ENCODE results near the gene JSRP1.
"Not testable (repeated sequence)": the region's sequence is repeated elsewhere in the genome, so short reads cannot be mapped to it uniquely, and the experiment has no call there.

The JSRP1 gene

GRCh38 chr19:2282062-2282861 lies 26.0 kb upstream of the JSRP1 start, which contains the start of gene PEAK3:
TSS of gene PEAK3 (minus strand) at chr19:2282175. CDS start at chr19:2280931, 1,244 bp downstream.
- FAIRE-seq = no peak

- not testable (repeated sequence) for FAIRE-seq
Measured at GRCh38 chr19:2281265-2282061, 25.2 kb upstream of the JSRP1 start.

- no peak for FAIRE-seq
Measured at GRCh38 chr19:2280633-2281264, 24.5 kb upstream of the JSRP1 start.

- FAIRE-seq = no peak
Measured at GRCh38 chr19:2278459-2279158, 22.4 kb upstream of the JSRP1 start.

GRCh38 chr19:2277138-2277537 lies 20.9 kb upstream of the JSRP1 start:
- no peak for FAIRE-seq

- FAIRE-seq = no peak
Measured at GRCh38 chr19:2276429-2276986, 20.3 kb upstream of the JSRP1 start.

- FAIRE-seq = no peak
Measured at GRCh38 chr19:2275588-2276428, 19.6 kb upstream of the JSRP1 start.

GRCh38 chr19:2274931-2275535 lies 18.8 kb upstream of the JSRP1 start:
- no peak for FAIRE-seq

- no peak for FAIRE-seq
Measured at GRCh38 chr19:2274185-2274711, 18.0 kb upstream of the JSRP1 start.

GRCh38 chr19:2273356-2274184 lies 17.4 kb upstream of the JSRP1 start:
- no peak for FAIRE-seq

GRCh38 chr19:2271234-2272103 lies 15.3 kb upstream of the JSRP1 start:
- no peak for FAIRE-seq

GRCh38 chr19:2270423-2271233 lies 14.4 kb upstream of the JSRP1 start:
- FAIRE-seq = no peak

- FAIRE-seq = no peak
Measured at GRCh38 chr19:2270157-2270422, 13.9 kb upstream of the JSRP1 start.

GRCh38 chr19:2269244-2270156 lies 13.3 kb upstream of the JSRP1 start:
- no peak for FAIRE-seq

GRCh38 chr19:2268861-2269243 lies 12.6 kb upstream of the JSRP1 start:
- FAIRE-seq = no peak

GRCh38 chr19:2268480-2268830 lies 12.2 kb upstream of the JSRP1 start:
- no peak for FAIRE-seq

All from colon (tissue), 2 donors.